Peyer's patch (tissue), 4 donors: ENCODE measurements around the gene KIRREL1.

ENCODE experiments used
- CTCF ChIP-seq, 6 experiments: fragments of 450-650 bp in 4 of 6; fragments of 200-600 bp in 2 of 6; sonication (generic) in 1 of 6; IDR thresholded peaks; one replicate each; pipeline ENCODE4 v1.5.1; 2017 to 2019; ENCODE audit warnings: antibody characterized with exemption in 6 of 6, mild to moderate bottlenecking in 3 of 6, moderate library complexity in 1 of 6
- POLR2A ChIP-seq, 2 donors: fragments of 450-650 bp; IDR thresholded peaks; one replicate each; pipeline ENCODE4 v1.5.1; 2017; ENCODE audit warnings: antibody characterized with exemption in 2 of 2, mild to moderate bottlenecking in 2 of 2, moderate library complexity in 2 of 2

DNA sequence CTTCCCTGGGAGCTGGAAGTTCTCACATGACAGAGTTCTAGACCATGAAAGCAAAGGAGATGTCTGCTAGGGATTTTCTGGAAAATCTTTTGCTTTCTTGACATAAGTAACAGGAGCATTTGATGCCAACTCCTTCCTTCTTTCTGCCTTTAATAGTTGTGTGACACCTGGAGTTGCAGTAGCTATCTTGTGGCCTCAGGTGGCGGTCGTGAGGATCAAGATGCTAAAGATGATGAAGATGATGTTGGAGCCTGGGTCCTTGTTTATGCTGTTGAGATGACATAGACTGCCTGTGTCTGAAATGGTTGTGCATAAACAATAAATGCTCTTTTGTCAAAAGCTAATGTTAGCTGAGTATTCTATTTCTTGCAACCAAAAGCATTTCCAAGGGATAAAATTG, 32.7 kb upstream of the KIRREL1 start:
- TF ChIP-seq CTCF (IDR thresholded peaks at IDR 0.05), result no peak
- no peak for TF ChIP-seq POLR2A (IDR thresholded peaks at IDR 0.05)
